ENCODE results near the gene MCF2L. TPM values are rescaled to one million over a fixed set of nuclear protein-coding genes. Genes with fewer than 3 reads are reported as not detected.

Gene MCF2L
- polyA plus RNA-seq, 1 donor from 2014 or later = 88.0 TPM

DNA sequence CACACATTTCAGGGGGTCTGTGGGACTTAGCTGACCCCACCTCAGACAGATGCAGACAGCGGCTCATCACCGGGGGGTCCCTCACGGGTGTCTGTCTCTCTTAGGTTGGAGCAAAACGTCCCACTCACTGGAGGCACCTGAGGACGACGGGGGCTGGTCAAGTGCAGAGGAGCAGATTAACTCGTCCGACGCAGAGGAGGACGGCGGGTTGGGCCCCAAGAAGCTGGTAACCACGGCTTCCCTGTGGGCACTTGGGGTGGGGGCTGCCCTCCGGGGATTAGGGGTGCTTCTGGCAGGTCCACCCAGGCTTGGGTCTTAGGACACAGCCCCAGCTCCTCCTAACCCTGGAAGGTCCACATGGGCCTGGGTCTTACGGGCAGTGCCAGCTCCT lies 125.4 kb downstream of the MCF2L start:
- H3K4me2 ChIP-seq (ENCODE audit: low read length) = no peak overlapping the region
- H3K9me3 ChIP-seq (ENCODE audit: low read length) = no peaks in the 10 kb centered on the region
- no peak overlapping the region for H3K9ac ChIP-seq (ENCODE audit: low read length)
- H3K27ac ChIP-seq (ENCODE audit: low read length) = no peak overlapping the region
- H3K36me3 ChIP-seq (ENCODE audit: insufficient read depth, low read length) = peaks cover 9% of the 10 kb centered on the region
- H3F3A ChIP-seq (ENCODE audit: insufficient read depth, low read length, poor library complexity, severe bottlenecking) = peaks cover 6% of the 10 kb centered on the region
- H4K20me1 ChIP-seq (ENCODE audit: insufficient read depth) = no peaks in the 10 kb centered on the region
- no peaks in the 10 kb centered on the region for H3K9me2 ChIP-seq (ENCODE audit: insufficient read depth, low read length)
- H2AFZ ChIP-seq (ENCODE audit: low read depth, low read length) = no peak overlapping the region
- TF ChIP-seq MXI1 (conservative IDR thresholded peaks at IDR 0.05; ENCODE audit: poor library complexity, severe bottlenecking) = no peak
- no peak for TF ChIP-seq TAF1 (IDR thresholded peaks at IDR 0.05; ENCODE audit: low read depth)
- TF ChIP-seq SMC3 (conservative IDR thresholded peaks at IDR 0.05; ENCODE audit: poor library complexity) = no peak
- TF ChIP-seq, protein P1, sequence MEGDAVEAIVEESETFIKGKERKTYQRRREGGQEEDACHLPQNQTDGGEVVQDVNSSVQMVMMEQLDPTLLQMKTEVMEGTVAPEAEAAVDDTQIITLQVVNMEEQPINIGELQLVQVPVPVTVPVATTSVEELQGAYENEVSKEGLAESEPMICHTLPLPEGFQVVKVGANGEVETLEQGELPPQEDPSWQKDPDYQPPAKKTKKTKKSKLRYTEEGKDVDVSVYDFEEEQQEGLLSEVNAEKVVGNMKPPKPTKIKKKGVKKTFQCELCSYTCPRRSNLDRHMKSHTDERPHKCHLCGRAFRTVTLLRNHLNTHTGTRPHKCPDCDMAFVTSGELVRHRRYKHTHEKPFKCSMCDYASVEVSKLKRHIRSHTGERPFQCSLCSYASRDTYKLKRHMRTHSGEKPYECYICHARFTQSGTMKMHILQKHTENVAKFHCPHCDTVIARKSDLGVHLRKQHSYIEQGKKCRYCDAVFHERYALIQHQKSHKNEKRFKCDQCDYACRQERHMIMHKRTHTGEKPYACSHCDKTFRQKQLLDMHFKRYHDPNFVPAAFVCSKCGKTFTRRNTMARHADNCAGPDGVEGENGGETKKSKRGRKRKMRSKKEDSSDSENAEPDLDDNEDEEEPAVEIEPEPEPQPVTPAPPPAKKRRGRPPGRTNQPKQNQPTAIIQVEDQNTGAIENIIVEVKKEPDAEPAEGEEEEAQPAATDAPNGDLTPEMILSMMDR (IDR thresholded peaks at IDR 0.05; ENCODE audit: poor library complexity, severe bottlenecking) = no peak
- H3K79me2 ChIP-seq (replicated peaks; ENCODE audit: insufficient read depth, low read length) = no peaks in the 10 kb centered on the region
- H3K4me3 ChIP-seq (ENCODE audit: low read length) = no peak overlapping the region
- no peaks in the 10 kb centered on the region for H3K27me3 ChIP-seq (ENCODE audit: insufficient read depth, low read depth, low read length)

DNA sequence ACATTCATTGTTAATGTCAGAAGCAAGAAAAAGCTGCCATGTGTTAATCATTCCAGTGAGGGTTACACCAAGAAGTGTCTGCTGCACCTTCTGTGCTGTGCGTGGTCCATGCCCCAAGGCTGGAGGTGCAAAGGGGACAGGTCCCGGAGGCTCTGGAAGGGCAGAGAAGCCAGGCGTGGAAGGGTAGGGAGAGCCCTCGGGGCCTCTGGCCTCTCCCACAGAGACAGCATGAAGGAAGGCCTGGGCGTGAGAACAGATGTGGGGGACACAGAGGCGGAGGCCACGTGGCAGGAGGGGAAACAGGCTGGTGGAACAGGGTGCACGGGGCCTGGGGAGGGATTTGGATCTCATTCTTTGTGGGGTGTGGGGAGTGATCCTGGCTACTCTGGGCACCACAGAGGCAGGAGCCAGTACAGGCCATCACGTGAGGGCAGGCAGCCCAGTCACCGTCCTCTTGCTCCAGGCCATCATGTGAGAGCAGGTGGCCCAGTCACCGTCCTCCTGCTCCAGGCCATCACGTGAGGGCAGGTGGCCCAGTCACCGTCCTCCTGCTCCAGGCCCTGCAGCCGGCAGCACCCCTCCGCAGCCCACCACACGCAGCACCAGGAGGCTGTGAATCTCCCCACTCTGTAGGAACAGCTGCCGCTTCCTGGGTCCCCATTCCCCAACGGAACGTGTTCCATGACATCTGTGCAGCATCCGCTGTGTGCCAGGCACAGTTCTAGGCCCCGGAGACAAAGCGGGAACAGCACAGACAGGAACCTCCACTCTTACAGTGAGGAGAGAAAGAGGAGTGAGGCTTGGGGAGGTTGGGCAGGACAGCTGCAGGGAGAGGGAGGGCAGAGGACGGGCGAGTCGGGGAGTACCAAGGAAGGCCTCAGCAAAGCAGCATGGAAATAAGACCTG lies 126.4 kb downstream of the MCF2L start:
- H4K20me1 ChIP-seq (ENCODE audit: insufficient read depth) = no peaks in the 10 kb centered on the region
- peaks cover 9% of the 10 kb centered on the region for H3K36me3 ChIP-seq (ENCODE audit: insufficient read depth, low read length)
- no peaks in the 10 kb centered on the region for H3K79me2 ChIP-seq (replicated peaks; ENCODE audit: insufficient read depth, low read length)
- no peaks in the 10 kb centered on the region for H3K9me3 ChIP-seq (ENCODE audit: low read length)
- no peak for TF ChIP-seq EP300 (conservative IDR thresholded peaks at IDR 0.05; ENCODE audit: poor library complexity, severe bottlenecking)
- no peak overlapping the region for H3K4me2 ChIP-seq (ENCODE audit: low read length)
- no peak overlapping the region for H3K27ac ChIP-seq (ENCODE audit: low read length)
- no peak overlapping the region for H3K4me3 ChIP-seq (ENCODE audit: low read length)
- peaks cover 6% of the 10 kb centered on the region for H3F3A ChIP-seq (ENCODE audit: insufficient read depth, low read length, poor library complexity, severe bottlenecking)
- H3K9ac ChIP-seq (ENCODE audit: low read length) = no peak overlapping the region
- H3K27me3 ChIP-seq (ENCODE audit: insufficient read depth, low read depth, low read length) = no peaks in the 10 kb centered on the region
- no peaks in the 10 kb centered on the region for H3K9me2 ChIP-seq (ENCODE audit: insufficient read depth, low read length)
- no peak overlapping the region for H2AFZ ChIP-seq (ENCODE audit: low read depth, low read length)

DNA sequence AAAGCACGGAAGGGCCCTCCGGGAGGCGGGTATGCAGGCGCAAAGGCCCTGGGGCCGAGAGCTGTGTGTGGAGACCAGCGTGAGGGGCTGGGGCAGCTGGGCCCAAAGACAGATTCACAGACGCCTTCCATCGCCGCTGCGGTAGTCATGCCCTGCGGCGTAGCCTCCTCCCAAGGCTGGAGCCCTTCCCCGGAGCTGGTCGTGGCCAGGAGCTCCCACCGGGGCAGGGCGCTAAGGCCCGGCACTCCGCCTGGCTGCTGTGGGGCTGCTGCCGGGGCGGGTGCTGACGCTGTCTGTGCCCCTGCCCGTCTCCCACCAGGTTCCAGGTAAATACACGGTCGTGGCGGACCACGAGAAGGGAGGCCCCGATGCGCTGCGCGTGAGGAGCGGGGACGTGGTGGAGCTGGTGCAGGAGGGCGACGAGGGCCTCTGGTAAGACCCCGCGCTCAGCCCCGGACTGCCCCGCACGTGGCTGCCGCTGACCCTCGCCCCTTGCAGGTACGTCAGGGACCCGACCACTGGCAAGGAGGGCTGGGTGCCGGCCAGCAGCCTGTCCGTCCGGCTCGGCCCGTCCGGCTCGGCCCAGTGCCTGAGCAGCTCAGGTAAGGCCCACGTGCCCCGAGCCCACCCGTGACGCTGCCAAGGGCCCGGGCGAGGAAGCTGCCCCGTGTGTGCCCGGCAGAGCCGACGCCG lies 127.2 kb downstream of the MCF2L start:
- Histone ChIP-seq H3K9me3 (ENCODE audit: low read length) (no peaks in the 10 kb centered on the region), H3K27ac (ENCODE audit: low read length) (no peak overlapping the region), H3K9ac (ENCODE audit: low read length) (no peak overlapping the region), H3K4me3 (ENCODE audit: low read length) (no peak overlapping the region), H3K9me2 (ENCODE audit: insufficient read depth, low read length) (no peaks in the 10 kb centered on the region), H2AFZ (ENCODE audit: low read depth, low read length) (no peak overlapping the region), H3K36me3 (ENCODE audit: insufficient read depth, low read length) (peaks cover 9% of the 10 kb centered on the region), H3K79me2 (replicated peaks; ENCODE audit: insufficient read depth, low read length) (no peaks in the 10 kb centered on the region), H4K20me1 (ENCODE audit: insufficient read depth) (no peaks in the 10 kb centered on the region), H3F3A (ENCODE audit: insufficient read depth, low read length, poor library complexity, severe bottlenecking) (peaks cover 6% of the 10 kb centered on the region), H3K27me3 (ENCODE audit: insufficient read depth, low read depth, low read length) (no peaks in the 10 kb centered on the region), H3K4me2 (ENCODE audit: low read length) (no peak overlapping the region)
- TF ChIP-seq POLR2AphosphoS5 (IDR thresholded peaks at IDR 0.05) = no peak
- TF ChIP-seq, protein P1 (IDR thresholded peaks at IDR 0.05; ENCODE audit: poor library complexity, severe bottlenecking) = no peak
- TF ChIP-seq TAF1 (IDR thresholded peaks at IDR 0.05; ENCODE audit: low read depth) = no peak
- no peak for TF ChIP-seq EZH2 (IDR thresholded peaks at IDR 0.05; ENCODE audit: borderline replicate concordance, insufficient read depth, low read length, poor library complexity, severe bottlenecking)
- TF ChIP-seq, protein P2, sequence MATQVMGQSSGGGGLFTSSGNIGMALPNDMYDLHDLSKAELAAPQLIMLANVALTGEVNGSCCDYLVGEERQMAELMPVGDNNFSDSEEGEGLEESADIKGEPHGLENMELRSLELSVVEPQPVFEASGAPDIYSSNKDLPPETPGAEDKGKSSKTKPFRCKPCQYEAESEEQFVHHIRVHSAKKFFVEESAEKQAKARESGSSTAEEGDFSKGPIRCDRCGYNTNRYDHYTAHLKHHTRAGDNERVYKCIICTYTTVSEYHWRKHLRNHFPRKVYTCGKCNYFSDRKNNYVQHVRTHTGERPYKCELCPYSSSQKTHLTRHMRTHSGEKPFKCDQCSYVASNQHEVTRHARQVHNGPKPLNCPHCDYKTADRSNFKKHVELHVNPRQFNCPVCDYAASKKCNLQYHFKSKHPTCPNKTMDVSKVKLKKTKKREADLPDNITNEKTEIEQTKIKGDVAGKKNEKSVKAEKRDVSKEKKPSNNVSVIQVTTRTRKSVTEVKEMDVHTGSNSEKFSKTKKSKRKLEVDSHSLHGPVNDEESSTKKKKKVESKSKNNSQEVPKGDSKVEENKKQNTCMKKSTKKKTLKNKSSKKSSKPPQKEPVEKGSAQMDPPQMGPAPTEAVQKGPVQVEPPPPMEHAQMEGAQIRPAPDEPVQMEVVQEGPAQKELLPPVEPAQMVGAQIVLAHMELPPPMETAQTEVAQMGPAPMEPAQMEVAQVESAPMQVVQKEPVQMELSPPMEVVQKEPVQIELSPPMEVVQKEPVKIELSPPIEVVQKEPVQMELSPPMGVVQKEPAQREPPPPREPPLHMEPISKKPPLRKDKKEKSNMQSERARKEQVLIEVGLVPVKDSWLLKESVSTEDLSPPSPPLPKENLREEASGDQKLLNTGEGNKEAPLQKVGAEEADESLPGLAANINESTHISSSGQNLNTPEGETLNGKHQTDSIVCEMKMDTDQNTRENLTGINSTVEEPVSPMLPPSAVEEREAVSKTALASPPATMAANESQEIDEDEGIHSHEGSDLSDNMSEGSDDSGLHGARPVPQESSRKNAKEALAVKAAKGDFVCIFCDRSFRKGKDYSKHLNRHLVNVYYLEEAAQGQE (IDR thresholded peaks at IDR 0.05; ENCODE audit: borderline replicate concordance) = no peak
- no peak for TF ChIP-seq EP300 (conservative IDR thresholded peaks at IDR 0.05; ENCODE audit: poor library complexity, severe bottlenecking)
- TF ChIP-seq SMC3 (conservative IDR thresholded peaks at IDR 0.05; ENCODE audit: poor library complexity) = no peak
- TF ChIP-seq MXI1 (conservative IDR thresholded peaks at IDR 0.05; ENCODE audit: poor library complexity, severe bottlenecking) = no peak
- no peak for TF ChIP-seq RAD21 (conservative IDR thresholded peaks at IDR 0.05)

Data from neural cell (in vitro differentiated cells).